ENCODE data around the gene TWSG1.
"Not testable (repeated sequence)": the region's sequence is repeated elsewhere in the genome, so short reads cannot be mapped to it uniquely, and the experiment has no call there.

The TWSG1 gene

GRCh38 chr18:9392726-9393125 is 58.2 kb downstream of the TWSG1 start:
- DNase-seq (ENCODE audit: low read depth in 2 of 2) = no peak

GRCh38 chr18:9394046-9394445 is 59.5 kb downstream of the TWSG1 start:
- no peak for DNase-seq (ENCODE audit: low read depth in 2 of 2)

GRCh38 chr18:9400197-9400596 is 65.6 kb downstream of the TWSG1 start:
- DNase-seq (ENCODE audit: low read depth in 2 of 2) = no peak

DNA sequence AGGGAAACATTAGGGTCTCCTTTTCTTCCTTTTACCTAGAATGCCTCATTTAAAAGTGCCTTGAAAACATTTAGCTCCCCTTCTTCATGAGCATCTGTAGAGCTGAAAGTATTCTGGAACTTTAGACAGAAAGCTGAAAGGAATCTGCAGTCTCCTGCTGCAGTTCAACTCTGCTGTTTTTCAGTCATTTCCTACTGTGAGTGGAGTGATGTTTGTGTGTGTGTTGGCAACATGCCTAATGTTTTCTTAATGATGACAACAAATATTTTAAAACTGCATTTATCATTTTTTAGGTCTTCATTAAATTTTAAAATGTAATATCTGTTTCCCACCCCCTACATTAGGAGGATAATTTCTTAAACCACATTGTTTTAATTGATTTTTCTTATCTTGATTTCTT is 66.6 kb downstream of the TWSG1 start:
- no peak for DNase-seq (ENCODE audit: low read depth in 2 of 2)

GRCh38 chr18:9402358-9403007 is 67.9 kb downstream of the TWSG1 start:
- not testable (repeated sequence) for DNase-seq (ENCODE audit: low read depth in 2 of 2)

DNA sequence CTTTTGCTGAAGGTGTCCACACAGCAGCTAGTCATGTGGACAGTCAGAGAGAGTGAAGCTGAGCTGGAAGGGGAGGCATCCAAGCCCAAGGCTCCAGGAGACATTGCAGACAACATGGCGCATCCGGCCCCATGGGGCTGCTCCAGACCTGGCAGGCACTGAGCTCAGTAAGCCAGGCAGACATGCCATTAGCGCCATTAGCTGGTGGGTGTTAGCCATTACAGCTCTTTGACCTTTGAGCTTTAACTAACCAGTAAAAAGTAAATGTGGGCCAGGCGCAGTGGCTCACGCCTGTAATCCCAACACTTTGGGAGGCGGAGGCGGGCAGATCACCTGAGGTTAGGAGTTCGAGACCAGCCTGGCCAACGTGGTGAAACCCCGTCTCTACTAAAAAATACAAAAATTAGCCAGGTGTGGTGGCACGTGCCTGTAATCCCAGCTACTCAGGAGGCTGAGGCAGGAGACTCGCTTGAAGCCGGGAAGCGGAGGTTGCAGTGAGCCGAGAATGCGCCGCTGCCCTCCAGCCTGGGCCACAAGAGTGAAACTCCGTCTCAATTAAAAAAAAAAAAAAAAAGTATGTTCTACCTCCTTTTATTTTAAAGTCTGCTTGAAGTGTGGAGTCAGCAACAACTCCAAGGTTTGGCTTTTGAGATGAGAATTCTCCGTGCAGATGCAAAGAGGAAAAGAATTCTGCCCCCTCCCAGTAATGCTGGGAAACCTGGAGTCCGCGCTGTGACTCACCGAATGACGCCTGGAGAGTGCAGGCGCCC is 69.4 kb downstream of the TWSG1 start:
- DNase-seq (ENCODE audit: low read depth in 2 of 2) = no peak

DNA sequence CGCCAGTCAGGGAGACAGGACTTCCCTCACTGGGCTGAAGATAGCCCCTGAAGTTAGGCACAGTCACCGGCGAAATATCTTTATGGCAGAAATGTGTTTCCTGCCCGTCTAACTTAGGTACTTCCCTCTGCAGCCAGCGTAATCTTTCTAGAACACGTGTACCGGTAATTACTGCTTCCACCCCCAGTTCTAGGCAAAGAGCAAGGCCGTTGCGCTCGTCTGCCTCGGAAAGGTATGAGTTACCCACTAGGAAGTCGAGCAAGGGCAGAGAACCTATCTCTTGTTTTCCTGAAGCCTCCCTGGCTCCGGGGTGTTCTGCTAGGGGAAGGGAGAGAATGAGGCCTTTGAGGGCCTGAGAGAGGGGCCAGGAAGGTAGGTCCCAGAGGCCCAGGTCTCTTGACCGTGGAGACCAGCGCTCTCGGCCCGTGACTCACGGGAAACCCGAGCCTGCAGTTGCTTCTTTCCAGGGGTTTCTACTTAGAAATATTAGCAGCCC is 70.0 kb downstream of the TWSG1 start:
- peak in 1 of 2 experiments; percentile 20 for DNase-seq (ENCODE audit: low read depth in 2 of 2)

- DNase-seq (ENCODE audit: low read depth in 2 of 2) = no peak
Observed at GRCh38 chr18:9405130-9405529, 70.6 kb downstream of the TWSG1 start.

GRCh38 chr18:9405977-9406376 is 71.4 kb downstream of the TWSG1 start:
- no peak for DNase-seq (ENCODE audit: low read depth in 2 of 2)

DNA sequence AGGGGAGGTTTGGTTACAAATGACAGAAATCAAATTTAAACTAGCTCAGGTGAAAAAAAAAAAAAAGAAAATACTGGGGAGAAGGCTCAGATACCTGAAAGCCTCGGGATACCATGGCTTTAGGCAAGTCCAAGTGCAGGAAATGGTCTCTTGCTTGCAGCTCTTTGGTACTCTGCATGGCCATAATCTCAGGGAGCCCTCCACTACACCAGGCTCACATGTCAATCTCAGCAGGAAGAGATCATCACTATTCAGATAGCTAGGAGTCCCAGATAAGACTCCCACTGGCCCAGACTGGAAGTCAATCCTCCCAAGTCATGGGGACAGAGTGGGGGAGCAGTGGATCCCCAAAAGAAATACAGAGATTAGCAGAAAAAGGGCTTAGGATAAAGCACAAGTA is 75.9 kb downstream of the TWSG1 start:
- DNase-seq (ENCODE audit: low read depth in 2 of 2) = no peak

DNA sequence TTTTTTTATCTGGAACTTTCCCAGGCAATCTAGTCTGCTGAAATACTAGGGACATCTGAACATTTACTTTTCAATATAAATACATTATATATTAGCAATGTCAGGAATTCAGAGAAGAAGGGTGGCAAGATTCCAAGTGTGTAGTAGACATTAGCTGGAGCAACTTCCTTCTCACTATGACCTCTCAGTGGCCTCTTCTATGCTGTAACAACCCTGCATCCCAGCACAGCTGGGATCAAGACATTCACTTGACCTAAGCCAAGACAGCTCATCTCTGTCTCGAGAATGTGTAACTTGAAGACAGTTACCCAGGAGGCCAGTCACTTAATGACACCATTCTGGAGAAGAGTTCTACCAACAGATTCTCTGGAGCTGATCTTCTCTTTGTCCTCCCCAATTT is 79.0 kb downstream of the TWSG1 start:
- DNase-seq (ENCODE audit: low read depth in 2 of 2) = no peak

DNA sequence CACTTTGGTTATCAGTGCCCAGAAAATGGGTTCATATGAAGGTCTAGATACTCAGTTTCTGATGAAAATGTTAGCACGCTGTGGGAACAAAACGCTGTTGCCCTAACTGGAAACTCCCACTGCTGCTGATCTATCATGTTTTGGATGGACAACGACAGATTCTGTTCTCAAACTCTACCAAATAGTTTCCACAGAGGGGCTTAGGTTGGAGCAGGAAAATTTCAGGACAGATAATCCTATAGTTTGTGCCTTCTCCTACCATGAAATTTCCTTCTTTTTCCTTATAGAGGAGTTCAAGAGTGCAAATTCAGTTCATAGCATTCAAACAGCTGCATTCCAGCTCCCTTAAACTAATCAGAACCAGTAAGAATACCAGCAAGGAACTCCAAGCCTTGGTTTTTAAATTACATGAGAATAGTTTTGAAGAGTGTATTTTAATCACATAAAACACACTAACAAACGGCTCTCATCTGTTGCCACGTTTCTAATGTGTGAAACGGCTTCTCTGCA is 82.0 kb downstream of the TWSG1 start:
- DNase-seq (ENCODE audit: low read depth in 2 of 2) = no peak

GRCh38 chr18:9417073-9417851 is 82.7 kb downstream of the TWSG1 start:
- no peak for DNase-seq (ENCODE audit: low read depth in 2 of 2)

DNA sequence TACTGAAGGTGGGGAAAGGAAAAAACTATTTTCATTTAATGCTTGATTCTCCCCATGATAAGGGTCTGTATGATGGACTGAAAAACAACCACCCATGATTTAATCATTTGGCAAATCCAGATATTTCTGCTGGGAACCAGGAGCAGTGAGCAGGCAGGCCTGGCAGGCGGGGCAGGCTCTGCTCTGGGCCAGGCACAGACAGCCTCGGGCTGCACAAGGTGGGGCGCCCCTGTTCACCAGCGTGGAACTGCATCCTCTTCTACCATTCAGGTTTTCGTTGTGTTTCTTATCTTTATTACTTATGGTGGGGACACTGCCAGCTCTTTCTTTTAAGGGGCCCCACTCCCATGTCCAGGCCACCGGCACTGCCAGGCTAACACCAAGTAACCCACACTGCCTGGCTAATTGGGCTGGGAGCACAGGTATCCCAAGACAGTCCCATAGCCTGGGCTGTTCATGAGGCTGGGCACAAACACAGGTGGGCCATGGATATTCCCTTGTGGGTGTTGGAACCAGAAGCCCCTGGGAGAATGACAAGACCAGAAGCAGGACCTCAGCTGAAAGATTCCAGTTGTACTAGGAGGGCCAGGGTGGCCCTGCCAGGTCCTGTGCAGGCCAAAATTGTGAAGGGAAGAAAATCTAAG is 83.6 kb downstream of the TWSG1 start:
- no peak for DNase-seq (ENCODE audit: low read depth in 2 of 2)

GRCh38 chr18:9419956-9420631 is 85.5 kb downstream of the TWSG1 start:
- DNase-seq (ENCODE audit: low read depth in 2 of 2) = no peak

GRCh38 chr18:9421096-9421900 is 86.7 kb downstream of the TWSG1 start:
- DNase-seq (ENCODE audit: low read depth in 2 of 2) = no peak

- DNase-seq (ENCODE audit: low read depth in 2 of 2) = no peak
Observed at GRCh38 chr18:9421901-9422327, 87.3 kb downstream of the TWSG1 start.

- no peak for DNase-seq (ENCODE audit: low read depth in 2 of 2)
Observed at GRCh38 chr18:9422816-9423519, 88.4 kb downstream of the TWSG1 start.

DNA sequence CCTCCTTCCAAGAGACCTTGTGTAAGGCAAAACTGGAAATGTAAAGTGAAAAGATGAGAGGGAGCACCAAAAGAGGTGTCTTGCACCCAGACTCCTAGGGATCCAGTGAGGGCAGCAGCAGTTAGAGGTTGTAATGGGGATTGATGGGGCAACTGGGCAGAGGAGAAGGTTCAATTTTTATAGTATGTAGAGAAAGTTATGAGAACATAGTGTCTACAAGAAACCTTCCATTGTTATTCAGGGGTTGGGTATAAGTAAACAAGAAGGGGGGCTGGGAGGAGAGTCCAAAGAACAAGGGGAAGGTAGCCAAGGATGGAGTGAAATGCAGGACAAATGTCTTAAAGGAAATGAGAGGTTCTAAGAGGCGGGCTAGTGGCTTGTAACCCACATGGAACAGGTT is 89.1 kb downstream of the TWSG1 start:
- not testable (repeated sequence) for DNase-seq (ENCODE audit: low read depth in 2 of 2)

GRCh38 chr18:9424235-9424634 is 89.7 kb downstream of the TWSG1 start:
- DNase-seq (ENCODE audit: low read depth in 2 of 2) = not testable (repeated sequence)

All from stimulated activated CD4-positive, alpha-beta T cell treated with anti-CD3 and anti-CD28 coated beads, Interleukin-12 subunit alpha, Interleukin-12 subunit beta, amount 100 ng/mL, for 24 hours (primary cell).